Cardiac muscle cell (in vitro differentiated cells and primary cell): Measurements from ENCODE around the gene CDC37L1. TPM values are rescaled to one million over a fixed set of nuclear protein-coding genes. Genes with fewer than 3 reads are reported as not detected.

Experiments used
- DNase-seq, 2 donors: peaks; one replicate each; pipeline versions ENCODE4 v3.0.0 to v3.0.0-alpha.2; 2010 to 2017; ENCODE audit warnings: low read depth in 1 of 2, low spot score in 1 of 2
- H3K27ac ChIP-seq: fragments of 200-600 bp; sonication (generic); 2 replicates; pipeline ENCODE4 v1.5.1; 2016
- H3K27me3 ChIP-seq: fragments of 200-600 bp; sonication (generic); 2 replicates; pipeline ENCODE4 v1.6.0; 2016; ENCODE audit warnings: control low read depth
- H3K36me3 ChIP-seq: fragments of 200-600 bp; sonication (generic); 2 replicates; pipeline ENCODE4 v1.5.1; 2016; ENCODE audit warnings: control low read depth
- H3K4me1 ChIP-seq: fragments of 200-600 bp; sonication (generic); 2 replicates; pipeline ENCODE4 v1.8.1; 2017; ENCODE audit warnings: low read depth, mild to moderate bottlenecking, mixed run types
- H3K4me3 ChIP-seq: fragments of 200-600 bp; sonication (generic); 2 replicates; pipeline ENCODE4 v1.5.1; 2016; ENCODE audit warnings: mild to moderate bottlenecking
- H3K9me3 ChIP-seq: fragments of 200-600 bp; sonication (generic); 2 replicates; pipeline ENCODE4 v1.5.1; 2017; ENCODE audit warnings: low read depth, mild to moderate bottlenecking, control low read depth
- CTCF ChIP-seq: IDR thresholded peaks from 2 replicates; pipeline ENCODE4 v1.5.1; 2012; ENCODE audit warnings: low read depth, mild to moderate bottlenecking, low read length
- polyA plus RNA-seq: library from polyadenylated mRNA; unstranded; fragments of >200 nt; fragmentation: Nextera tagmentation; extraction: Ambion mirVana; gene quantifications from 2 replicates; pipeline ENCODE4 v1.2.1, GENCODE V29; 2016
- total RNA-seq: library from RNA; depleted of rRNA; stranded (reverse); fragments of >200 nt; gene quantifications from 2 replicates; pipeline ENCODE4 v1.2.3, GENCODE V29; 2016

The CDC37L1 gene
- total and polyA plus RNA-seq, 2 experiments from 2014 or later, result 19.6 to 39.2 TPM

GRCh38 chr9:4755026-4755609 is 75.7 kb downstream of the CDC37L1 start:
- TF ChIP-seq CTCF, result no peak
- DNase-seq, result no peak
- Histone ChIP-seq H3K27ac (no peak overlapping the region), H3K4me1 (peaks cover 3% of the 10 kb centered on the region), H3K4me3 (no peak overlapping the region), H3K9me3 (no peaks in the 10 kb centered on the region), H3K36me3 (no peaks in the 10 kb centered on the region), H3K27me3 (no peaks in the 10 kb centered on the region)

GRCh38 chr9:4756420-4756819 is 77.1 kb downstream of the CDC37L1 start:
- TF ChIP-seq CTCF, result no peak
- Histone ChIP-seq H3K9me3 (no peaks in the 10 kb centered on the region), H3K4me1 (peaks cover 3% of the 10 kb centered on the region), H3K4me3 (no peak overlapping the region), H3K27ac (no peak overlapping the region), H3K27me3 (no peaks in the 10 kb centered on the region), H3K36me3 (no peaks in the 10 kb centered on the region)
- DNase-seq, result no peak

Other genes starting within 250 kb of the CDC37L1 start
- gene SLC1A1, start 189.1 kb upstream of the CDC37L1 start, total RNA-seq, result 0.57 and 2.4 TPM in 2 replicates
- gene SLC1A1, start 189.1 kb upstream of the CDC37L1 start, polyA plus RNA-seq, result 0.92 and 2.4 TPM in 2 replicates
- 14.7 and 15.8 TPM in 2 replicates for gene PLPP6, start 17.3 kb upstream of the CDC37L1 start, total RNA-seq
- gene PLPP6, start 17.3 kb upstream of the CDC37L1 start, polyA plus RNA-seq, result 11.7 and 18.8 TPM in 2 replicates
- gene SPATA6L, start 13.1 kb upstream of the CDC37L1 start, total RNA-seq, result 0.46 and 0.63 TPM in 2 replicates
- 1.3 and 2.2 TPM in 2 replicates for gene SPATA6L, start 13.1 kb upstream of the CDC37L1 start, polyA plus RNA-seq
- 105 and 106 TPM in 2 replicates for gene AK3, start 61.6 kb downstream of the CDC37L1 start, total RNA-seq
- 114 and 151 TPM in 2 replicates for gene AK3, start 61.6 kb downstream of the CDC37L1 start, polyA plus RNA-seq
- 12.0 and 15.1 TPM in 2 replicates for gene RCL1, start 113.4 kb downstream of the CDC37L1 start, total RNA-seq
- gene RCL1, start 113.4 kb downstream of the CDC37L1 start, polyA plus RNA-seq, result 12.2 and 17.9 TPM in 2 replicates